ENCODE data around the gene SREK1IP1.

SREK1IP1 gene

DNA sequence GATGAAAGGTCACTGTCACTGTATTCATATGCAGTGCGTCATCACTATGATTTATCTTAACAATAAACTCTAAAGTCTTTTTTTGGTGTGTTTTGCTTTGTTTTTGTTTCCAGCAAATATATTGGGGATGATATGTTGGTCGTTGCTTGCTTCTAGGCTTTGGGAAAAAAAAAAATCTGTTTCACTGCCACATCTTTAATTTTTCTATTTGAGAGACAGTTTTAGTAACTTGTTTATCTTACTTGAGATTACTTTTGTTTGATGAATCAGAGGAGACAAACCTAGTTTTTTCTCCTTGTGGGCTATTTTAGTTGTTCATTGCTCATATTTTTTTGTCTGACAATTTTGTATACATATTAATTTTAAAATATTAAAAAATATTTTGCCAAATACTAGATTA lies 19.7 kb upstream of the SREK1IP1 start:
- TF ChIP-seq, protein P1, sequence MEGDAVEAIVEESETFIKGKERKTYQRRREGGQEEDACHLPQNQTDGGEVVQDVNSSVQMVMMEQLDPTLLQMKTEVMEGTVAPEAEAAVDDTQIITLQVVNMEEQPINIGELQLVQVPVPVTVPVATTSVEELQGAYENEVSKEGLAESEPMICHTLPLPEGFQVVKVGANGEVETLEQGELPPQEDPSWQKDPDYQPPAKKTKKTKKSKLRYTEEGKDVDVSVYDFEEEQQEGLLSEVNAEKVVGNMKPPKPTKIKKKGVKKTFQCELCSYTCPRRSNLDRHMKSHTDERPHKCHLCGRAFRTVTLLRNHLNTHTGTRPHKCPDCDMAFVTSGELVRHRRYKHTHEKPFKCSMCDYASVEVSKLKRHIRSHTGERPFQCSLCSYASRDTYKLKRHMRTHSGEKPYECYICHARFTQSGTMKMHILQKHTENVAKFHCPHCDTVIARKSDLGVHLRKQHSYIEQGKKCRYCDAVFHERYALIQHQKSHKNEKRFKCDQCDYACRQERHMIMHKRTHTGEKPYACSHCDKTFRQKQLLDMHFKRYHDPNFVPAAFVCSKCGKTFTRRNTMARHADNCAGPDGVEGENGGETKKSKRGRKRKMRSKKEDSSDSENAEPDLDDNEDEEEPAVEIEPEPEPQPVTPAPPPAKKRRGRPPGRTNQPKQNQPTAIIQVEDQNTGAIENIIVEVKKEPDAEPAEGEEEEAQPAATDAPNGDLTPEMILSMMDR (IDR thresholded peaks at IDR 0.05; ENCODE audit: borderline replicate concordance, control extremely low read depth, extremely low read depth, insufficient read depth, missing control alignments), result no peak
- DNase-seq (ENCODE audit: low spot score), result no peak
- in situ Hi-C loops (cut with MboI; ENCODE audit: low sequenced_read_pairs, unreplicated experiment), result loop anchor here (10.0 to 25.0 kb wide), 2 partner anchors 153 to 551 kb away; no protein-coding TSS in a partner anchor

DNA sequence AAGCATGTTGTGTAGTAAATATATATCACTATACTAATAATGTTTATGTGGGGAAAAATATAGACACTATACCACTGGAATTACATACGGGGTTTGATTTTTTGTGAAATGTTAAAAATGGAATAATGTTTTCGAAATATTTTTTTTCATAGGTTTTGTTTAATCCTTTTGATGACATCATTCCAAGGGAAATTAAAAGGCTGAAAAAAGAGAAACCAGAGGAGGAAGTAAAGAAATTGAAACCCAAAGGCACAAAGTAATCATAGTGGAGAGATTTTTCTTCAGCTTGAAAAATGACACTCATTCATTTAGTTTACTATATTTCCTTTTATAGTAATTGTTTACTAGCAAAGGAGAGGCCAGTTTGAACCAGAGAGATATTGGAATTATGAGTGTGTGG lies 17.9 kb upstream of the SREK1IP1 start:
- TF ChIP-seq, protein P1 (IDR thresholded peaks at IDR 0.05; ENCODE audit: borderline replicate concordance, control extremely low read depth, extremely low read depth, insufficient read depth, missing control alignments), result no peak
- in situ Hi-C loops (cut with MboI; ENCODE audit: low sequenced_read_pairs, unreplicated experiment), result loop anchor here (10.0 to 25.0 kb wide), 2 partner anchors 152 to 549 kb away; no protein-coding TSS in a partner anchor
- DNase-seq (ENCODE audit: low spot score), result no peak

GRCh38 chr5:64784451-64785025 lies 16.0 kb upstream of the SREK1IP1 start:
- in situ Hi-C loops (cut with MboI; ENCODE audit: low sequenced_read_pairs, unreplicated experiment), result loop anchor here (10.0 to 25.0 kb wide), 2 partner anchors 150 to 547 kb away; no protein-coding TSS in a partner anchor
- no peak for DNase-seq (ENCODE audit: low spot score)
- TF ChIP-seq, protein P1 (IDR thresholded peaks at IDR 0.05; ENCODE audit: borderline replicate concordance, control extremely low read depth, extremely low read depth, insufficient read depth, missing control alignments), result peak; percentile 75

- no peak for DNase-seq (ENCODE audit: low spot score)
- in situ Hi-C loops (cut with MboI; ENCODE audit: low sequenced_read_pairs, unreplicated experiment), result loop anchor here (25.0 kb wide), 1 partner anchor 538 kb away; no protein-coding TSS in a partner anchor
- TF ChIP-seq, protein P1 (IDR thresholded peaks at IDR 0.05; ENCODE audit: borderline replicate concordance, control extremely low read depth, extremely low read depth, insufficient read depth, missing control alignments), result no peak
These were observed 6.8 kb upstream of the SREK1IP1 start for GRCh38 chr5:64775291-64775690.

DNA sequence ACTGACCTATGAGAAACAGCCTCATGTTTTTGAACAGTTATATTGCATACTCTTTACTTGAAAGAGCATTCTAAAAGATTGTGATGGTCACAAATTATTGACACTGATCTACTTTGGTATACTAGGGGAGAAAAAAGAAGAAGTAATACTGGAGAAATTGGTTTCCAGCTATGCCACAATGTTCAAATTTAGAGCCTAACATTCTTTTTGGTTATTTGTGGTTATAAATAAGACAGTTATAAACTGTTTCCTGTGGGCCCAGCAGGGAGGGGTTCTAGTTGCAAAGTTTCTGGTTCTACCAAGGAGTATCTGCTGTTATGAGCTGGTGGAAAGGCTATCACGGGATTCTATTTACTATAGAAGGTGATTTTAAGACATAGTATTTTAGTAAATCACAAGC lies 5.0 kb upstream of the SREK1IP1 start:
- in situ Hi-C loops (cut with MboI; ENCODE audit: low sequenced_read_pairs, unreplicated experiment), result no loop called here
- DNase-seq (ENCODE audit: low spot score), result no peak
- TF ChIP-seq, protein P1 (IDR thresholded peaks at IDR 0.05; ENCODE audit: borderline replicate concordance, control extremely low read depth, extremely low read depth, insufficient read depth, missing control alignments), result no peak

- TF ChIP-seq, protein P1 (IDR thresholded peaks at IDR 0.05; ENCODE audit: borderline replicate concordance, control extremely low read depth, extremely low read depth, insufficient read depth, missing control alignments), result no peak
- in situ Hi-C loops (cut with MboI; ENCODE audit: low sequenced_read_pairs, unreplicated experiment), result no loop called here
- no peak for DNase-seq (ENCODE audit: low spot score)
These were observed 3.2 kb upstream of the SREK1IP1 start for GRCh38 chr5:64771736-64772135.
